ENCODE data around the gene DIP2C.

DNA sequence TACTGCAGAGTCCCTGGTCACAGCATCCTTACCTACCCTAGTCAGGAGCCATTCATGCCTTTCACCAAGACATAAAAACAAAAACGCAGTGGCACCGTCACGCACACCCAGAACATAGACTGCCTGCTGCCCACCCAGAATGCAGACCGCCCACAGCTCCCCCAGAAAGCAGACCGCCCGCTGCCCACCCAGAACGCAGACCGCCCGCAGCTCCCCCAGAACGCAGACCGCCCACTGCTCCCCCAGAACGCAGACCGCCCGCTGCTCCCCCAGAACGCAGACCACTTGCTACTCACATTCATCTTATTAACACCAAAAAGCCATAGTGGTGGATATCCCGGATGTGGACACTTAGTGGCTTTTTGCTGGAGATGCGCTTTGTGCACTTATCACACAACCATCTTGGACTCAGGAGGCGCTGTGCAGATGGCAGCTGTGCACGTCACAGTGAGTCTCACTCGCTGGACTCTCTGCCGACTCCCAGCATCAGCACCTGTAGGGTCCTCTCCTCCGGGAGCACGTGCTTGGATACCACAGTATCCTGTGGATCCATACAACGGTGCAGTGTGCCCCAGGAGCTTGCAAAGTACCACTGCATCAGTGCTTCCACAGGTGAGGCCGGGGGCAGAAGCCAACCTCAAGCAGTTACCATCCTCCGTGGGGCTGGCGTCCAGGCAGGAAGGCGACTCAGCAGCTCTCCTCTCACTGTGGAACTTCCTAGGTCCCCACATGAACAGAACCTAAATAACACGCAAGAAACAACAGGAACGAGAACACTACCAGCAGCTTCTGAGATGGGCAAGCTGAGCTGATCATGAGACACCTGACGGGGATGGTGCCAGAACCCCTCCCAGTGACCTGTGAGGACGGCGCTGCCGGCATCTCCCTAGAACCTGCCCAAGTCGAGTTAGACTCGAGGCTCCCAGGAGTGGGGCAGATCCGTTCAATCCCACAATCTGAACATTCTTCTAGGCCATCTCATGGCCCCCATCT lies 161.0 kb downstream of the DIP2C start:
- TF ChIP-seq, protein P1, sequence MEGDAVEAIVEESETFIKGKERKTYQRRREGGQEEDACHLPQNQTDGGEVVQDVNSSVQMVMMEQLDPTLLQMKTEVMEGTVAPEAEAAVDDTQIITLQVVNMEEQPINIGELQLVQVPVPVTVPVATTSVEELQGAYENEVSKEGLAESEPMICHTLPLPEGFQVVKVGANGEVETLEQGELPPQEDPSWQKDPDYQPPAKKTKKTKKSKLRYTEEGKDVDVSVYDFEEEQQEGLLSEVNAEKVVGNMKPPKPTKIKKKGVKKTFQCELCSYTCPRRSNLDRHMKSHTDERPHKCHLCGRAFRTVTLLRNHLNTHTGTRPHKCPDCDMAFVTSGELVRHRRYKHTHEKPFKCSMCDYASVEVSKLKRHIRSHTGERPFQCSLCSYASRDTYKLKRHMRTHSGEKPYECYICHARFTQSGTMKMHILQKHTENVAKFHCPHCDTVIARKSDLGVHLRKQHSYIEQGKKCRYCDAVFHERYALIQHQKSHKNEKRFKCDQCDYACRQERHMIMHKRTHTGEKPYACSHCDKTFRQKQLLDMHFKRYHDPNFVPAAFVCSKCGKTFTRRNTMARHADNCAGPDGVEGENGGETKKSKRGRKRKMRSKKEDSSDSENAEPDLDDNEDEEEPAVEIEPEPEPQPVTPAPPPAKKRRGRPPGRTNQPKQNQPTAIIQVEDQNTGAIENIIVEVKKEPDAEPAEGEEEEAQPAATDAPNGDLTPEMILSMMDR (IDR thresholded peaks at IDR 0.05) = no peak
- TF ChIP-seq POLR2A (IDR thresholded peaks at IDR 0.05) = no peak
- TF ChIP-seq POLR2AphosphoS5 (IDR thresholded peaks at IDR 0.05) = no peak
